Heart left ventricle (tissue), 16 donors: ENCODE data around the gene CD9. TPM values are rescaled to one million over a fixed set of nuclear protein-coding genes. Genes with fewer than 3 reads are reported as not detected.

Experiments used
- ATAC-seq, 4 donors: fragments of 200-7000 bp; cut with Tn5 transposase; one replicate each; pipeline ENCODE4 v1.9.1; 2020 to 2022; ENCODE audit warnings: moderate library complexity in 4 of 4, mild to moderate bottlenecking in 3 of 4, moderate number of reproducible peaks in 1 of 4
- DNase-seq, 5 donors: peaks; one replicate each; pipeline ENCODE4 v3.0.0-alpha.2; 2020
- H3K27ac ChIP-seq, 12 donors: fragments of 200-600 bp; sonication (generic) in 4 of 12; one replicate each; pipeline versions ENCODE4 v1.5.0 to v1.8.0; 2016 to 2022; ENCODE audit warnings: mild to moderate bottlenecking in 2 of 12
- H3K27me3 ChIP-seq, 9 donors: fragments of 200-600 bp; sonication (generic) in 2 of 9; one replicate each; pipeline versions ENCODE4 v1.5.1 to v1.8.0; 2016 to 2022; ENCODE audit warnings: mild to moderate bottlenecking in 3 of 9
- H3K36me3 ChIP-seq, 9 donors: fragments of 200-600 bp; sonication (generic) in 2 of 9; one replicate each; pipeline versions ENCODE4 v1.5.0 to v1.8.0; 2018 to 2022; ENCODE audit warnings: mild to moderate bottlenecking in 2 of 9
- H3K4me1 ChIP-seq, 12 donors: fragments of 200-600 bp; sonication (generic) in 4 of 12; one replicate each; pipeline versions ENCODE4 v1.5.0 to v1.8.0; 2016 to 2022; ENCODE audit warnings: mild to moderate bottlenecking in 3 of 12
- H3K4me3 ChIP-seq, 12 donors: fragments of 200-600 bp; sonication (generic) in 4 of 12; one replicate each; pipeline versions ENCODE4 v1.5.0 to v1.8.0; 2017 to 2022; ENCODE audit warnings: mild to moderate bottlenecking in 9 of 12, moderate library complexity in 4 of 12
- H3K9me3 ChIP-seq, 12 donors: fragments of 200-600 bp; sonication (generic) in 4 of 12; one replicate each; pipeline versions ENCODE4 v1.5.0 to v1.8.0; 2016 to 2022; ENCODE audit warnings: mild to moderate bottlenecking in 1 of 12
- POLR2A ChIP-seq, 2 donors: fragments of 450-650 bp; IDR thresholded peaks; one replicate each; pipeline ENCODE4 v1.6.1; 2017; ENCODE audit warnings: antibody characterized with exemption in 2 of 2, mild to moderate bottlenecking in 2 of 2, moderate library complexity in 2 of 2
- WGBS, 4 donors: extraction: QIAGEN DNeasy Blood & Tissue Kit in 2 of 4; methylation state at CpG; one replicate each; pipeline versions ENCODE4 v1.1.5 to v1.1.7; 2013 to 2018; 5-methylcytosine and 5-hydroxymethylcytosine counted together
- intact Hi-C, 10 donors: fragments of 100-400 bp; cut with DNase I; formaldehyde crosslinking; loops; one replicate each; pipeline versions ENCODE4 v1.11.1 to v1.14.2; 2022
- polyA plus RNA-seq, 2 donors: library from polyadenylated mRNA; stranded (reverse); fragments of 200-250 nt; gene quantifications; one replicate each; pipeline ENCODE4 v1.2.3, GENCODE V29; 2013
- total RNA-seq, 9 donors: library from RNA; depleted of rRNA in 2 of 9; stranded (reverse); fragments of >200 nt in 2 of 9; fragmentation: NEBNext Ultra II Directional in 3 of 9; extraction: Animal tissue kit (Norgen Biotek cat#: 25700) in 3 of 9; gene quantifications; one replicate each; pipeline versions ENCODE4 v1.1.0 to v1.2.4, GENCODE V29; 2016 to 2023
- TF ChIP-seq, protein P1 (sequence below), 12 donors: fragments of 200-600 bp; sonication (generic) in 4 of 12; IDR thresholded peaks; one replicate each; pipeline versions ENCODE4 v1.5.0 to v1.8.0; 2018 to 2022; ENCODE audit warnings: antibody characterized with exemption in 12 of 12, mild to moderate bottlenecking in 5 of 12
- donor health status: ischemic (EF 13 %, LVEDD 7.1; RV severe dilation, severe dysfunction).
- donor health status: healthy with polysubstance abuse.
- donor health status: DM: no; HTN: yes; CAD: no.
- donor health status: DM: no; HTN: no; CAD: no.
- donor health status: ischemic (EF 25% LVEDD 6.9; RV normal size, moderate dysfunction).
- donor health status: ischemic (EF 25% LVEDD 5.7; RV mildly dilated, moderate dysfunction).
- donor health status: healthy.
- donor health status: DM: yes; HTN: yes; CAD: no.
- donor health status: ischemic (EF 35%, LVEDD 5.7; RV mildly dilated, moderate dysfunction).
- donor health status: nonischemic (EF 11% LVEDD 7.7; RV severe dilation, severe dysfunction).
- donor health status: DM: yes; HTN: yes; CAD: no.
- donor health status: PGD.
- donor health status: ischemic (EF 29% LVEDD 5.4; RV normal size, mild dysfunction).
- donor health status: nonischemic (EF 23%, LVEDD 6.1; RV moderate dilation, normal function).

The CD9 gene
- total and polyA plus RNA-seq, 11 donors = 29.9 to 96.1 (median 56.4) TPM

DNA sequence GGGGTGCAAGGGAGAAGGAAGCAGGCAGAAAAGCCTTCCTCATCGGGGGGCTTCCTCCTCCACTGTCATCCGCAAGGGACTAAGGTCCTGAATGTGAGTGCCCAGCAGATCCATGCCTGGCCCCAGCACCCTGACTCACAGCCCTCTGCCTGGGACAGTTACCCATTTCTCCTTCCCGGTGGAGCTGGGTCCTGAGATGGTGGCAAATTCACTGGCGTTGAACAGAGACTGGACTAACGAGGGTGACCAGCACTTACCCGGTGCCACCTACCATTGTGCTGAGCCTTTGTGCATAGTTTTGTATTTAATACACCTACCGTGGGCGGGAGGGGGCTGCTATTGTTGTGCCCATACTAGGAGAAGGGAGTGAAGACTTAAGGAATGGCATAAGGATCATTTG is 79.4 kb downstream of the CD9 start:
- 84 to 93% (median 88%) methylated on average over 6 to 8 of the region's 8 CpGs for WGBS, 4 donors
- no peak overlapping the region for H3K4me3 ChIP-seq
- H3K36me3 ChIP-seq = no peaks in the 10 kb centered on the region
- ATAC-seq (no peak), DNase-seq (no peak)
- TF ChIP-seq, protein P1, sequence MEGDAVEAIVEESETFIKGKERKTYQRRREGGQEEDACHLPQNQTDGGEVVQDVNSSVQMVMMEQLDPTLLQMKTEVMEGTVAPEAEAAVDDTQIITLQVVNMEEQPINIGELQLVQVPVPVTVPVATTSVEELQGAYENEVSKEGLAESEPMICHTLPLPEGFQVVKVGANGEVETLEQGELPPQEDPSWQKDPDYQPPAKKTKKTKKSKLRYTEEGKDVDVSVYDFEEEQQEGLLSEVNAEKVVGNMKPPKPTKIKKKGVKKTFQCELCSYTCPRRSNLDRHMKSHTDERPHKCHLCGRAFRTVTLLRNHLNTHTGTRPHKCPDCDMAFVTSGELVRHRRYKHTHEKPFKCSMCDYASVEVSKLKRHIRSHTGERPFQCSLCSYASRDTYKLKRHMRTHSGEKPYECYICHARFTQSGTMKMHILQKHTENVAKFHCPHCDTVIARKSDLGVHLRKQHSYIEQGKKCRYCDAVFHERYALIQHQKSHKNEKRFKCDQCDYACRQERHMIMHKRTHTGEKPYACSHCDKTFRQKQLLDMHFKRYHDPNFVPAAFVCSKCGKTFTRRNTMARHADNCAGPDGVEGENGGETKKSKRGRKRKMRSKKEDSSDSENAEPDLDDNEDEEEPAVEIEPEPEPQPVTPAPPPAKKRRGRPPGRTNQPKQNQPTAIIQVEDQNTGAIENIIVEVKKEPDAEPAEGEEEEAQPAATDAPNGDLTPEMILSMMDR (IDR thresholded peaks at IDR 0.05) = no peak
- H3K27ac ChIP-seq = peak overlapping the region in 9 of 12 donors; percentile 9 to 92 (median 79)
- H3K27me3 ChIP-seq = no peaks in the 10 kb centered on the region
- H3K9me3 ChIP-seq = no peaks in the 10 kb centered on the region
- peaks cover 0 to 32% (median 24%) of the 10 kb centered on the region in 12 donors for H3K4me1 ChIP-seq
- intact Hi-C loops = loop anchor here (2.0 to 10.0 kb wide), 15 partner anchors 47 to 295 kb away; no protein-coding TSS in a partner anchor

DNA sequence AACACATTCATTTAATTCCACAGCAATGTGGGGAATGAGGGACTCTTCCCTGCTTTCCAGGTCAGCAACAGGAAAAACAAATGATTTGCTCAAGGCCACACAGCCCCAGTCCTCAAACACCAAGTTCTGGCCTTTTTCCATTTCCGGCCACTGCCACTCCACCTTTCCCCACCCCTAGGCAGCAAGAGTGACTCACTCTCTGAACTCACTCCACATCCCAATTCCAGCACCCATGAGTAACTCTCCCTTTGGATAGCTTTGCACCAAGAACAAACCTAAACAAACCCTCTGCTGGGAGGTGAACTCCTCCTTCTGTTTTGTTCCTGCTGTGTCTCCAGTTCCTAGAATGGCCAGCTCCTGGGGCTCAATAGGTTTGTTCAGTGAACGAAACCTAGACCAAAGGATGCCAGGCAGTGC is 79.9 kb downstream of the CD9 start:
- Histone ChIP-seq H3K27ac (peak overlapping the region in 7 of 12 donors; percentile 9 to 92 (median 79)), H3K36me3 (no peaks in the 10 kb centered on the region), H3K27me3 (no peaks in the 10 kb centered on the region), H3K4me1 (peaks cover 0 to 31% (median 26%) of the 10 kb centered on the region in 12 donors), H3K4me3 (no peak overlapping the region), H3K9me3 (no peaks in the 10 kb centered on the region)
- DNase-seq = peak in 3 of 5 donors; percentile 9 to 48 (median 41)
- TF ChIP-seq, protein P1 (IDR thresholded peaks at IDR 0.05) = no peak
- TF ChIP-seq POLR2A (IDR thresholded peaks at IDR 0.05) = no peak
- 73 to 87% (median 81%) methylated on average over 2 of the region's 2 CpGs for WGBS, 4 donors
- ATAC-seq = peak in 3 of 4 donors; percentile 31 to 60 (median 44)
- intact Hi-C loops = loop anchor here in 8 of 10 donors (2.0 to 10.0 kb wide), 6 partner anchors 217 to 295 kb away; no protein-coding TSS in a partner anchor

DNA sequence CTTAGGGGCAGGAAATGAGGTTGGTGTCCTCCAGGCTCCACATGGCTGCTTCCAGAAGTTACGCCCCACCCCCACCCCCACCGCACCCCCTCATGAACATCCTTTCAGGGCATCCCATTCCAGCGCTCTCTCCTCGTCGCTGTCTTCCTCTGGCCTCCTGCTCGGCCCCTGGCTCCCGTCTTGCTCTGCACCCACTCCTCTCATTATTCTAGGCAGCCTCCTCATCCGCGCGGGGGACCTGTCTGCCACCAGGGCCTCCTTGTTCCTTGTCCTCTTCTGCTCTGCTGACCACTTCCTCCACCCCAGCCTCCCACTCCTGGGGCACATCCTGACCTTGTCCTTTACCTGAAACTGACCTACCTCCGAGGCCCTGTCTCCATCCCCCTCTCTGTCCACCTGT is 80.5 kb downstream of the CD9 start:
- WGBS, 4 donors = 84 to 93% (median 89%) methylated on average over 11 of the region's 11 CpGs
- Histone ChIP-seq H3K27ac (peak overlapping the region in 3 of 12 donors; percentile 81 to 92 (median 89)), H3K36me3 (no peaks in the 10 kb centered on the region), H3K27me3 (no peaks in the 10 kb centered on the region), H3K9me3 (no peaks in the 10 kb centered on the region), H3K4me1 (peaks cover 0 to 32% (median 27%) of the 10 kb centered on the region in 12 donors), H3K4me3 (no peak overlapping the region)
- no peak for TF ChIP-seq POLR2A (IDR thresholded peaks at IDR 0.05)
- TF ChIP-seq, protein P1 (IDR thresholded peaks at IDR 0.05) = no peak
- DNase-seq (peak in 1 of 5 donors; percentile 10), ATAC-seq (no peak)
- intact Hi-C loops = loop anchor here in 8 of 10 donors (2.0 to 10.0 kb wide), 6 partner anchors 218 to 296 kb away; no protein-coding TSS in a partner anchor

DNA sequence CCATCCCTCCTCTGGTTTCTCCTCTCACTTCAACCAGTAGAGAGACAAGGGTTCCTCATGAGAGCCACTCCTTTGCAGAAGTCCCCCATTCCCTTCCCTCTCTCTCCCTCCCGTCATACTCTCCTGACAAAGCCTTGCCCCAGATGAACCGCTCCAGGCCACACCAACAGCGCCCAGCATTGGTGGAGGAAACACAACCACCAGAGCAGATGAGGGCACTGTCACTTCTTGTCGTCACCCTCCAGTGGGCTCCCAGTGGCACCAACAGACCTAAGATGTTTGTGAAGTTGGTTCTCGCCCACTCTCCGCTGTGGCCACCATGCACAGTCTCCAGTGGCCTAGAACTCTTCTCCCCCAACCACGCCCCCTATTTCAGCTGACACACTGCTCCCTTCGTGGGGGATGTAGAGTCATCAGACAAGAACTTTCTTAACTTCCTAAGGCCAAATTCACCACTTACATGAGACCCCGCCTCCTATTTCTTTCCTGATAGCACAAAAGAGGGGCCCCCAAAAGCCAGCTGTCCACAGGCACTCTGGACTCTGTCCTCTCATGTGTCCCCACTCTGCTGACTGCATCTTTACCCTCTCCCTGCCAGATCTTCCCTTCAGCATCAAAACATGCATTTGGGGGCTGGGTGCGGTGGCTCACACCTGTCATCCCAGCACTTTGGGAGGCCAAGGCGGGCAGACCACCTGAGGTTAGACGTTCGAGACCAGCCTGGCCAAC is 81.0 kb downstream of the CD9 start:
- WGBS, 4 donors = 94 to 96% (median 96%) methylated on average over 13 of the region's 13 CpGs
- TF ChIP-seq, protein P1 (IDR thresholded peaks at IDR 0.05) = no peak
- no peak for TF ChIP-seq POLR2A (IDR thresholded peaks at IDR 0.05)
- Histone ChIP-seq H3K27ac (no peak overlapping the region), H3K27me3 (no peaks in the 10 kb centered on the region), H3K36me3 (no peaks in the 10 kb centered on the region), H3K4me3 (no peak overlapping the region), H3K4me1 (peaks cover 0 to 32% (median 27%) of the 10 kb centered on the region in 12 donors), H3K9me3 (no peaks in the 10 kb centered on the region)
- ATAC-seq (no peak), DNase-seq (no peak)
- intact Hi-C loops = loop anchor here in 8 of 10 donors (2.0 to 10.0 kb wide), 6 partner anchors 218 to 296 kb away; no protein-coding TSS in a partner anchor
